Body of pancreas (tissue), 4 donors: ENCODE results near the gene HAVCR2. TPM values are rescaled to one million over a fixed set of nuclear protein-coding genes. Genes with fewer than 3 reads are reported as not detected.
A peak's percentile ranks its signal among the peaks of the same experiment; 100 is the strongest.
"Not testable (repeated sequence)": the region's sequence is repeated elsewhere in the genome, so short reads cannot be mapped to it uniquely, and the experiment has no call there.

ENCODE experiments used
- ATAC-seq: fragments of 150-250 bp; one replicate; pipeline ENCODE4 v1.9.1; 2016
- DNase-seq, 4 donors: peaks; one replicate each; pipeline ENCODE4 v3.0.0-alpha.2; 2019
- H3K27ac ChIP-seq, 4 donors: fragments of 200-600 bp; sonication (generic); 1 replicate in 3 of 4; 2 replicates in 1 of 4; pipeline versions ENCODE4 v1.5.1 to v1.6.1; 2016 to 2019; ENCODE audit warnings: mild to moderate bottlenecking in 1 of 4, mixed read lengths in 1 of 4, moderate library complexity in 1 of 4
- H3K27me3 ChIP-seq, 2 donors: fragments of 200-600 bp; sonication (generic); one replicate each; pipeline ENCODE4 v1.6.0; 2016; ENCODE audit warnings: mild to moderate bottlenecking in 1 of 2
- H3K36me3 ChIP-seq, 2 donors: fragments of 200-600 bp; sonication (generic); replicated peaks in 1 of 2; 2 replicates each; pipeline ENCODE4 v1.5.1; 2016; ENCODE audit warnings: low read depth in 2 of 2; ENCODE audit not compliant: insufficient read depth in 1 of 2
- H3K4me1 ChIP-seq: fragments of 200-600 bp; sonication (generic); one replicate; pipeline ENCODE4 v1.6.0; 2016
- H3K4me3 ChIP-seq, 2 donors: fragments of 200-600 bp; sonication (generic); 1 replicate in 1 of 2; 2 replicates in 1 of 2; pipeline ENCODE4 v1.5.1; 2016 to 2019
- H3K9me3 ChIP-seq, 3 donors: fragments of 200-600 bp; sonication (generic); 1 replicate in 2 of 3; 2 replicates in 1 of 3; pipeline ENCODE4 v1.5.1; 2016
- POLR2A ChIP-seq, 3 donors: fragments of 450-650 bp; IDR thresholded peaks; one replicate each; pipeline ENCODE4 v1.6.1; 2016; ENCODE audit warnings: antibody characterized with exemption in 3 of 3, mild to moderate bottlenecking in 2 of 3
- WGBS, 2 donors: methylation state at CpG; one replicate each; pipeline ENCODE4 v1.1.5; 2017; 5-methylcytosine and 5-hydroxymethylcytosine counted together
- intact Hi-C: fragments of 100-400 bp; cut with DNase I; formaldehyde crosslinking; loops from one replicate; pipeline ENCODE4 v1.15.1; 2023
- total RNA-seq, 2 donors: library from RNA; depleted of rRNA; stranded (reverse); fragments of >200 nt; gene quantifications; one replicate each; pipeline ENCODE4 v1.1.0, GENCODE V29; 2016
- TF ChIP-seq, protein P1 (sequence below), 7 experiments: fragments of 450-650 bp in 4 of 7; fragments of 200-600 bp in 3 of 7; sonication (generic) in 3 of 7; IDR thresholded peaks; one replicate each; pipeline ENCODE4 v1.5.1; 2016 to 2019; ENCODE audit warnings: antibody characterized with exemption in 7 of 7

The HAVCR2 gene
- total RNA-seq, 2 donors from 2014 or later = 2.3 to 12.2 TPM

DNA sequence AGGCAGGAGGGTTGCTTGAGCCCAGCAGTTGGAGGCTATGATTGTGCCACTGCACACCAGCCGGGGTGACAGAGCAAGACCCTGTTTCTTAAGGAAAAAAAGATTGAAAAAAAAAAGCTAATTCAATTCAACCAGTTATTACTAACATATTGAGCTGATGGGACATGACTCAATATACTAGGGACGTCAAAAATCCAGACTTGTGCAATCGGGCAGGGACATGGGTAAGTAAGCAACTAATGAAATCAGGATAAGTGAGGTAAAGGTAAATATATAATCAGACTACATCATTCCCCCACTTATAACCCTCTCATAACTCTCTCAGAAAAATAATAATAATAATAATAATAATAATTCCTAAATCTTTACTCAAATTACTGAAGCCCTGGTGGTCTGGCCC is 49.0 kb downstream of the HAVCR2 start:
- H3K4me3 ChIP-seq = no peak overlapping the region
- WGBS, 2 donors = 80 to 90% methylated on average over 3 of the region's 3 CpGs

DNA sequence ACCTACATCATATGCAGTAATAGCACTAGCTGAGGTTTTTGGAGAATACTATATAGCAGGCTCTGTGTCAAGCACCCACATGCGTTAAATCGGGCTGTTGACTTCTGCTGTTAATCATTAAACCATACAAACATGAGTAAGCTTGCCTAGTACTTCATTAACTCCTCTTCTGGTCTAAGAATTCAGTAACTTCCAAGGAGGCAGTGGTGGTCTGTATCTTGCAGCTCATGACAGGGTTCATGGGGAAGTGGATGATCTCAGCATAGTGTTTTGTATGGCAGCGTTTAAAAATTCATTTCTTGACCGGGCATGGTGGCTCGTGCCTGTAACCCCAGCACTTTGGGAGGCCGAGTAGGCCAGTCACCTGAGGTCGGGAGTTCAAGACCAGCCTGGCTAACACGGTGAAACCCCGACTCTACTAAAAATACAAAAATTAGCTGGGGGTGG is 49.7 kb downstream of the HAVCR2 start, which contains the start of gene HAVCR1:
Gene HAVCR1 (minus strand): TSS at position 24 of the 447 bp plus-strand sequence. CDS start 1,173 bp downstream, outside the sequence.
- H3K27ac ChIP-seq = no peak within 1 kb of the TSS
- no peak within 1 kb of the TSS for H3K4me3 ChIP-seq
- H3K36me3 ChIP-seq = no peaks in the 10 kb centered on the region
- TF ChIP-seq, protein P1, sequence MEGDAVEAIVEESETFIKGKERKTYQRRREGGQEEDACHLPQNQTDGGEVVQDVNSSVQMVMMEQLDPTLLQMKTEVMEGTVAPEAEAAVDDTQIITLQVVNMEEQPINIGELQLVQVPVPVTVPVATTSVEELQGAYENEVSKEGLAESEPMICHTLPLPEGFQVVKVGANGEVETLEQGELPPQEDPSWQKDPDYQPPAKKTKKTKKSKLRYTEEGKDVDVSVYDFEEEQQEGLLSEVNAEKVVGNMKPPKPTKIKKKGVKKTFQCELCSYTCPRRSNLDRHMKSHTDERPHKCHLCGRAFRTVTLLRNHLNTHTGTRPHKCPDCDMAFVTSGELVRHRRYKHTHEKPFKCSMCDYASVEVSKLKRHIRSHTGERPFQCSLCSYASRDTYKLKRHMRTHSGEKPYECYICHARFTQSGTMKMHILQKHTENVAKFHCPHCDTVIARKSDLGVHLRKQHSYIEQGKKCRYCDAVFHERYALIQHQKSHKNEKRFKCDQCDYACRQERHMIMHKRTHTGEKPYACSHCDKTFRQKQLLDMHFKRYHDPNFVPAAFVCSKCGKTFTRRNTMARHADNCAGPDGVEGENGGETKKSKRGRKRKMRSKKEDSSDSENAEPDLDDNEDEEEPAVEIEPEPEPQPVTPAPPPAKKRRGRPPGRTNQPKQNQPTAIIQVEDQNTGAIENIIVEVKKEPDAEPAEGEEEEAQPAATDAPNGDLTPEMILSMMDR (IDR thresholded peaks at IDR 0.05) = no peak
- no peak for TF ChIP-seq POLR2A (IDR thresholded peaks at IDR 0.05)
- no peaks in the 10 kb centered on the region for H3K9me3 ChIP-seq
- DNase-seq = peak in 2 of 4 donors; percentile 16 to 17
- WGBS, 2 donors = 48 to 51% methylated on average over 9 of the region's 9 CpGs
- H3K27me3 ChIP-seq = no peaks in the 10 kb centered on the region
- intact Hi-C loops = no loop called here
- ATAC-seq = peak; percentile 77
- peaks cover 12% of the 10 kb centered on the region for H3K4me1 ChIP-seq

More for the DNA sequence above, 49.0 kb downstream of the HAVCR2 start:
- no peaks in the 10 kb centered on the region for H3K9me3 ChIP-seq
- ATAC-seq = no peak
- no peak overlapping the region for H3K27ac ChIP-seq
- no peaks in the 10 kb centered on the region for H3K36me3 ChIP-seq
- H3K27me3 ChIP-seq = no peaks in the 10 kb centered on the region
- no peak for TF ChIP-seq POLR2A (IDR thresholded peaks at IDR 0.05)
- TF ChIP-seq, protein P1 (IDR thresholded peaks at IDR 0.05) = no peak
- intact Hi-C loops = no loop called here
- no peak for DNase-seq
- peaks cover 12% of the 10 kb centered on the region for H3K4me1 ChIP-seq

DNA sequence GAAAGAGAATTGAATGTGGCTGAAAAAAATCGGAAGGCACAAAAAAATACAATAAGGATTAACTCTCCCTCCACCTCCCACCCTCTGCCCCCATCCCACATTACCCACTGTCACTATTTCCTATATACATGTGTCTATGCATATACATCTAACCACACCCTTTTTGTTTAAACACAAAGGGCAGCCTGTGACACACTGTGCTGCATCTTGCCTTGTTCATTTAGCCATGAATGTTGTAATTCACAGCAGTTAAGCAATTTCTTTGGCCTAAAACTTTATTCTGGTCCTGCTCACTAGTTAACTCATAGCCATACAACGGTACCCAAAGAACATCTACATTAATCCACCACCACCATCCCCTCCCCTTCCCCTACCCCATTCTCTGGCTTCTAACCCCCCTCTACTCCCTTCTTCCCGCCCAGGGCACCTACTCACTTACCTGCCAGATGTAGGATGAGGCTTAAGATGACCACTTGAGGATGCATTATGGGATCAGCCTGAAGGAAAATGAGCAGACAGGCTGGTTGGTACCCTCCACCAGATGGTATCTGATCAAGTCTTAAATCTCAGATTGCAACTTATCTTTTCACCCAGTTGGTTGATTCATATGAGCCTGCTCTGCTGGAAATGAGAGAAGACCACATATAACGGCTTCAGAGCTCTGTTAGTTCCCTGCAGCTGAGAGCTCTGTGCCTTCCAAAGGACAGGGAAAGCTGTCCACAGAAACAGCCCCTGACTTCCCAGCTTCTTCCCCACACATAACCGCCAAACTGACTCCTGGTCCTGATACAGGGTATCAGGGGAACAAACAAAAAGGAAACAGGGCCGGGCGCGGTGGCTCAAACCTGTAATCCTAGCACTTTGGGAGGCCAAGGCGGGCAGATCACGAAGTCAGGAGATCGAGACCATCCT is 51.1 kb downstream of the HAVCR2 start:
- 81 to 87% methylated on average over 11 of the region's 11 CpGs for WGBS, 2 donors
- Histone ChIP-seq H3K36me3 (no peaks in the 10 kb centered on the region), H3K27me3 (no peaks in the 10 kb centered on the region), H3K4me1 (peaks cover 12% of the 10 kb centered on the region), H3K4me3 (no peak overlapping the region), H3K27ac (no peak overlapping the region), H3K9me3 (no peaks in the 10 kb centered on the region)
- DNase-seq = no peak
- intact Hi-C loops = no loop called here
- TF ChIP-seq, protein P1 (IDR thresholded peaks at IDR 0.05) = no peak
- TF ChIP-seq POLR2A (IDR thresholded peaks at IDR 0.05) = no peak
- no peak for ATAC-seq

DNA sequence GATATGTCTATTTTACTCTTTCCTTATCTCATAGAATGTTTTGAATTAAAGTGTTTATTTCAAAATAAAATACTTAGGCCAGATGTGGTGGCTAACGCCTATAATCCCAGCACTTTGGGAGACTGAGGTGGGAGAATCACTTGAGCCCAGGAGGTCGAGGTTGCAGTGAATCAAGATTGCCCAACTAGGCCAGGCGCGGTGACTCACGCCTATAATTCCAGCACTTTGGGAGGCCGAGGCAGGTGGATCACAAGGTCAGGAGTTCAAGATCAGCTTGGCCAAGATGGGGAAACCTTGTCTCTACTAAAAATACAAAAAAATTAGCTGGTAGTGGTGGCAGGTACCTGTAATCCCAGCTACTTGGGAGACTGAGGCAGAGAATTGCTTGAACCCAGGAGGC is 52.0 kb downstream of the HAVCR2 start:
- DNase-seq, H3K27ac ChIP-seq, H3K27me3 ChIP-seq, H3K4me3 ChIP-seq, H3K36me3 ChIP-seq, ATAC-seq, intact Hi-C loops, H3K9me3 ChIP-seq: not testable (repeated sequence)
- 85 to 91% methylated on average over 6 of the region's 6 CpGs for WGBS, 2 donors
- H3K4me1 ChIP-seq = peaks cover 12% of the 10 kb centered on the region

DNA sequence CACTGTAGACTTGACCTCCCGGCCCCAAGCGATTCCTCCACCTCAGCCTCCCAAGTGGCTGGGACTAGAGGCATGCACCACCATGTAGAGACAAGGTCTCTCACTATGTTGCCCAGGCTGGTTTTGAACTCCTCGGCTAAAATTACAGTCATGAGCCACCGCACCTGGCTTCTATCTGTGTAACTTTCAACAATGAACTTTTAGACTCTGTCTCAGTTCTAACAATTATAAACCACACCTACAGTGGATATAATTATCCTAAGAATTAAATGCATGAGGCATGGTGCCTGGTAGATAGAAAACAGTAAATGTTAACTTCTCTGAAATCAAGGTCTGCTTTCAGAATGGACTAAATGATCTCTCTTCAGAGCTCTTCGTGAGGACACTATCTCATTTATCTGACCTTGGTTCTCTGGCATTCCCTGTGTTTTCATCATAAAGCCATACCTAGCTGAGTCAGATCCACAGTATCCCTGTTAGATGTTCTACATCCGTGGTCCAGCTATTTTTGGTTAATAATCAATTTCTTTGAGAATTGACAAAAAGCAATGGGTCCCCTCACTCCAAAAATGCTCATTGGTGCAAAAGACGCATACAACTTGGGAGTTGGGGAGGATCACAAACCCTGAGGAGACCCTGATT is 57.1 kb downstream of the HAVCR2 start:
- H3K36me3 ChIP-seq = no peaks in the 10 kb centered on the region
- no peak for DNase-seq
- H3K27me3 ChIP-seq = no peaks in the 10 kb centered on the region
- no peaks in the 10 kb centered on the region for H3K4me1 ChIP-seq
- ATAC-seq = no peak
- no peak overlapping the region for H3K4me3 ChIP-seq
- no peak overlapping the region for H3K27ac ChIP-seq
- no peak for TF ChIP-seq POLR2A (IDR thresholded peaks at IDR 0.05)
- TF ChIP-seq, protein P1 (IDR thresholded peaks at IDR 0.05) = no peak
- intact Hi-C loops = no loop called here
- H3K9me3 ChIP-seq = no peaks in the 10 kb centered on the region
- WGBS, 2 donors = 63 to 66% methylated on average over 7 of the region's 7 CpGs
